Heart left ventricle (tissue), 13 donors: ENCODE measurements around the gene PMF1.

Experiments used
- POLR2A ChIP-seq, 2 donors: fragments of 450-650 bp; IDR thresholded peaks; one replicate each; pipeline ENCODE4 v1.6.1; 2017; ENCODE audit warnings: antibody characterized with exemption in 2 of 2, mild to moderate bottlenecking in 2 of 2, moderate library complexity in 2 of 2
- TF ChIP-seq, protein P1 (sequence below), 12 donors: fragments of 200-600 bp; sonication (generic) in 4 of 12; IDR thresholded peaks; one replicate each; pipeline versions ENCODE4 v1.5.0 to v1.8.0; 2018 to 2022; ENCODE audit warnings: antibody characterized with exemption in 12 of 12, mild to moderate bottlenecking in 5 of 12
- donor health status: ischemic (EF 13 %, LVEDD 7.1; RV severe dilation, severe dysfunction).
- donor health status: DM: no; HTN: yes; CAD: no.
- donor health status: DM: no; HTN: no; CAD: no.
- donor health status: ischemic (EF 25% LVEDD 6.9; RV normal size, moderate dysfunction).
- donor health status: ischemic (EF 25% LVEDD 5.7; RV mildly dilated, moderate dysfunction).
- donor health status: ischemic (EF 35%, LVEDD 5.7; RV mildly dilated, moderate dysfunction).
- donor health status: nonischemic (EF 11% LVEDD 7.7; RV severe dilation, severe dysfunction).
- donor health status: DM: yes; HTN: yes; CAD: no.
- donor health status: PGD.
- donor health status: ischemic (EF 29% LVEDD 5.4; RV normal size, mild dysfunction).
- donor health status: nonischemic (EF 23%, LVEDD 6.1; RV moderate dilation, normal function).

DNA sequence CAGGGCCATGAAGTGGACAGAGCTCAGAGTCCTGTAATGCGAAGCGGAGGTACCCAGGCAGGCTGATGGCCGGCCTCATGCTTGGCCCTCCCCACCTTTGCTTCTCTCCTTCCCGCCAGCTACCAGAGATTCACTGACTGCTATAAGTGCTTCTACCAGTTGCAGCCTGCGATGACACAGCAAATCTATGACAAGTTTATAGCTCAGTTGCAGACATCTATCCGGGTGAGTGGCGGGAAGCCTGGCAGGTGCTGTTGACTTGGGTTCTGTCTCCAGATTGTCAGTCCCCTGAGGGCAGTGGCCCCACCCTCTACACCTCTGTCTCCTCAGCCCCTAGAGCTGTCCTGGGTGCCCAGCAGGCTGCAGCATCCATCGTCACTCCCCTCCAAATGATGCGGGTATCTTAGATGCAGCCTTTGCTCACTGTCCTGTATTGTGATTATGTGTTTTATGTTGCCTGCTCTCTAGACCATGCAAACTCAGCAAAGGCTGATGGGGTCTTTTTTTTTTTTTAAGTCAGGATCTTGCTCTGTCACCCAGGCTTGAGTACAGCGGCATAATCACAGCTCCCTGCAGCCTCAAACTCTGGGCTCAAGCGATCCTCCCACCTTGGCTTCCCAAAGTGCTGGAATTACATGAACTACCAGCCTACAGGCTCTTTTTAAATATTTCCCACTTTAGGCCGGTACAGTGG lies 19.5 kb downstream of the PMF1 start:
- TF ChIP-seq, protein P1, sequence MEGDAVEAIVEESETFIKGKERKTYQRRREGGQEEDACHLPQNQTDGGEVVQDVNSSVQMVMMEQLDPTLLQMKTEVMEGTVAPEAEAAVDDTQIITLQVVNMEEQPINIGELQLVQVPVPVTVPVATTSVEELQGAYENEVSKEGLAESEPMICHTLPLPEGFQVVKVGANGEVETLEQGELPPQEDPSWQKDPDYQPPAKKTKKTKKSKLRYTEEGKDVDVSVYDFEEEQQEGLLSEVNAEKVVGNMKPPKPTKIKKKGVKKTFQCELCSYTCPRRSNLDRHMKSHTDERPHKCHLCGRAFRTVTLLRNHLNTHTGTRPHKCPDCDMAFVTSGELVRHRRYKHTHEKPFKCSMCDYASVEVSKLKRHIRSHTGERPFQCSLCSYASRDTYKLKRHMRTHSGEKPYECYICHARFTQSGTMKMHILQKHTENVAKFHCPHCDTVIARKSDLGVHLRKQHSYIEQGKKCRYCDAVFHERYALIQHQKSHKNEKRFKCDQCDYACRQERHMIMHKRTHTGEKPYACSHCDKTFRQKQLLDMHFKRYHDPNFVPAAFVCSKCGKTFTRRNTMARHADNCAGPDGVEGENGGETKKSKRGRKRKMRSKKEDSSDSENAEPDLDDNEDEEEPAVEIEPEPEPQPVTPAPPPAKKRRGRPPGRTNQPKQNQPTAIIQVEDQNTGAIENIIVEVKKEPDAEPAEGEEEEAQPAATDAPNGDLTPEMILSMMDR (IDR thresholded peaks at IDR 0.05), result no peak
- no peak for TF ChIP-seq POLR2A (IDR thresholded peaks at IDR 0.05)
